Measurements from ENCODE around the gene LIN7B. TPM values are rescaled to one million over a fixed set of nuclear protein-coding genes. Genes with fewer than 3 reads are reported as not detected.

LIN7B gene
- total and polyA plus RNA-seq, 9 of the 15 experiments (the other 6 are each of a cell fraction or from before 2014, with no cell fraction given) = 0.89 to 15.7 (median 4.0) TPM

GRCh38 chr19:49085020-49085867, 28.9 kb upstream of the LIN7B start, which contains the start of gene SNRNP70 (continued):
- TF ChIP-seq DIDO1 (tag; IDR thresholded peaks at IDR 0.05; ENCODE audit: low read depth) = peak; percentile 62; the same call in 1 of the 2 replicates
- TF ChIP-seq ZNF717 (CRISPR knock-in tag; IDR thresholded peaks at IDR 0.05) = no peak
- TF ChIP-seq SUPT5H (IDR thresholded peaks at IDR 0.05) = peak; percentile 99
- no peak for TF ChIP-seq MAFK (IDR thresholded peaks at IDR 0.05; ENCODE audit: low read length)
- TF ChIP-seq KDM2B (CRISPR knock-in tag; IDR thresholded peaks at IDR 0.05) = no peak
- no peak for TF ChIP-seq ZNF133 (CRISPR knock-in tag; IDR thresholded peaks at IDR 0.05)
- no peak for TF ChIP-seq BDP1 (IDR thresholded peaks at IDR 0.05; ENCODE audit: insufficient read depth, insufficient read length)
- 0 out of 2 replicates have a peak, but pooled peaks have one; percentile 37 for TF ChIP-seq ZSCAN32 (CRISPR knock-in tag; IDR thresholded peaks at IDR 0.05)
- 0 out of 4 replicates have a peak, but pooled peaks of 1 of the 2 experiments have one; percentile 1 for TF ChIP-seq FOXA3 (CRISPR knock-in tag; conservative IDR thresholded peaks at IDR 0.05 in 1 of 2, IDR thresholded peaks at IDR 0.05 in 1 of 2)
- no peak for TF ChIP-seq MIER1 (IDR thresholded peaks at IDR 0.05; ENCODE audit: low read depth)
- TF ChIP-seq, protein P1, sequence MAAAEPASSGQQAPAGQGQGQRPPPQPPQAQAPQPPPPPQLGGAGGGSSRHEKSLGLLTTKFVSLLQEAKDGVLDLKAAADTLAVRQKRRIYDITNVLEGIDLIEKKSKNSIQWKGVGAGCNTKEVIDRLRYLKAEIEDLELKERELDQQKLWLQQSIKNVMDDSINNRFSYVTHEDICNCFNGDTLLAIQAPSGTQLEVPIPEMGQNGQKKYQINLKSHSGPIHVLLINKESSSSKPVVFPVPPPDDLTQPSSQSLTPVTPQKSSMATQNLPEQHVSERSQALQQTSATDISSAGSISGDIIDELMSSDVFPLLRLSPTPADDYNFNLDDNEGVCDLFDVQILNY (CRISPR knock-in tag; IDR thresholded peaks at IDR 0.05) = peak; percentile 66
- TF ChIP-seq, protein P2, sequence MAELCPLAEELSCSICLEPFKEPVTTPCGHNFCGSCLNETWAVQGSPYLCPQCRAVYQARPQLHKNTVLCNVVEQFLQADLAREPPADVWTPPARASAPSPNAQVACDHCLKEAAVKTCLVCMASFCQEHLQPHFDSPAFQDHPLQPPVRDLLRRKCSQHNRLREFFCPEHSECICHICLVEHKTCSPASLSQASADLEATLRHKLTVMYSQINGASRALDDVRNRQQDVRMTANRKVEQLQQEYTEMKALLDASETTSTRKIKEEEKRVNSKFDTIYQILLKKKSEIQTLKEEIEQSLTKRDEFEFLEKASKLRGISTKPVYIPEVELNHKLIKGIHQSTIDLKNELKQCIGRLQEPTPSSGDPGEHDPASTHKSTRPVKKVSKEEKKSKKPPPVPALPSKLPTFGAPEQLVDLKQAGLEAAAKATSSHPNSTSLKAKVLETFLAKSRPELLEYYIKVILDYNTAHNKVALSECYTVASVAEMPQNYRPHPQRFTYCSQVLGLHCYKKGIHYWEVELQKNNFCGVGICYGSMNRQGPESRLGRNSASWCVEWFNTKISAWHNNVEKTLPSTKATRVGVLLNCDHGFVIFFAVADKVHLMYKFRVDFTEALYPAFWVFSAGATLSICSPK (IDR thresholded peaks at IDR 0.05; ENCODE audit: borderline replicate concordance) = no peak
- no peak for TF ChIP-seq ZNF589 (CRISPR knock-in tag; IDR thresholded peaks at IDR 0.05; ENCODE audit: low read depth)
- no peak for TF ChIP-seq CBFA2T3 (IDR thresholded peaks at IDR 0.05)
- TF ChIP-seq ZNF184 (CRISPR knock-in tag; IDR thresholded peaks at IDR 0.05) = no peak
- TF ChIP-seq GTF2A2 (tag; IDR thresholded peaks at IDR 0.05) = no peak
- TF ChIP-seq RBM17 (IDR thresholded peaks at IDR 0.05; ENCODE audit: borderline replicate concordance, low read depth, low read length) = no peak
- no peak for TF ChIP-seq PURB (CRISPR knock-in tag; IDR thresholded peaks at IDR 0.05; ENCODE audit: low read depth)
- TF ChIP-seq ZNF780A (CRISPR knock-in tag; IDR thresholded peaks at IDR 0.05) = no peak
- no peak for TF ChIP-seq CBFA2T2 (conservative IDR thresholded peaks at IDR 0.05)
- no peak for TF ChIP-seq POU5F1 (IDR thresholded peaks at IDR 0.05; ENCODE audit: borderline replicate concordance, low read depth, low read length, partially characterized antibody)
- TF ChIP-seq, protein P3, sequence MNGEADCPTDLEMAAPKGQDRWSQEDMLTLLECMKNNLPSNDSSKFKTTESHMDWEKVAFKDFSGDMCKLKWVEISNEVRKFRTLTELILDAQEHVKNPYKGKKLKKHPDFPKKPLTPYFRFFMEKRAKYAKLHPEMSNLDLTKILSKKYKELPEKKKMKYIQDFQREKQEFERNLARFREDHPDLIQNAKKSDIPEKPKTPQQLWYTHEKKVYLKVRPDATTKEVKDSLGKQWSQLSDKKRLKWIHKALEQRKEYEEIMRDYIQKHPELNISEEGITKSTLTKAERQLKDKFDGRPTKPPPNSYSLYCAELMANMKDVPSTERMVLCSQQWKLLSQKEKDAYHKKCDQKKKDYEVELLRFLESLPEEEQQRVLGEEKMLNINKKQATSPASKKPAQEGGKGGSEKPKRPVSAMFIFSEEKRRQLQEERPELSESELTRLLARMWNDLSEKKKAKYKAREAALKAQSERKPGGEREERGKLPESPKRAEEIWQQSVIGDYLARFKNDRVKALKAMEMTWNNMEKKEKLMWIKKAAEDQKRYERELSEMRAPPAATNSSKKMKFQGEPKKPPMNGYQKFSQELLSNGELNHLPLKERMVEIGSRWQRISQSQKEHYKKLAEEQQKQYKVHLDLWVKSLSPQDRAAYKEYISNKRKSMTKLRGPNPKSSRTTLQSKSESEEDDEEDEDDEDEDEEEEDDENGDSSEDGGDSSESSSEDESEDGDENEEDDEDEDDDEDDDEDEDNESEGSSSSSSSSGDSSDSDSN (IDR thresholded peaks at IDR 0.05; ENCODE audit: borderline replicate concordance in 1 of 2, low read depth in 2 of 2, low read length in 2 of 2) = 0 out of 4 replicates have a peak, but pooled peaks of 1 of the 2 experiments have one; percentile 56
- TF ChIP-seq RB1 (IDR thresholded peaks at IDR 0.05; ENCODE audit: low read depth) = peak; percentile 87
- TF ChIP-seq RNF2 (IDR thresholded peaks at IDR 0.05) = peak; percentile 70; the same call in 1 of the 2 replicates
- no peak for TF ChIP-seq CEBPB (tag; IDR thresholded peaks at IDR 0.05)
- no peak for TF ChIP-seq RFX1 (IDR thresholded peaks at IDR 0.05)
